Activated T-cell treated with anti-CD3 and anti-CD28 coated beads, Interleukin-2, amount 50 U/mL, for 72 hours (primary cell): ENCODE results near the gene OSBPL7. TPM values are rescaled to one million over a fixed set of nuclear protein-coding genes. Genes with fewer than 3 reads are reported as not detected.

Experiments used
- ATAC-seq, 2 donors: fragments of 150-1000 bp; cut with Tn5 transposase; replicated peaks in 1 of 2; 2 replicates each; pipeline ENCODE4 v1.10.0; 2021; ENCODE audit warnings: moderate library complexity in 2 of 2, mild to moderate bottlenecking in 1 of 2
- DNase-seq, 2 donors: peaks; one replicate each; pipeline ENCODE4 v3.0.0; 2021 to 2022; ENCODE audit warnings: mixed read lengths in 1 of 2
- H3K27ac Mint-ChIP-seq: one replicate; pipeline ENCODE4 v1.8.0; 2022; ENCODE audit warnings: mild to moderate bottlenecking, moderate library complexity, mixed read lengths
- H3K27me3 Mint-ChIP-seq: one replicate; pipeline ENCODE4 v1.8.0; 2022; ENCODE audit warnings: low read depth, mixed read lengths
- H3K36me3 Mint-ChIP-seq, 2 donors: one replicate each; pipeline ENCODE4 v1.8.0; 2022; ENCODE audit warnings: mixed read lengths in 2 of 2, mild to moderate bottlenecking in 1 of 2; ENCODE audit not compliant: insufficient read depth in 2 of 2
- H3K4me1 Mint-ChIP-seq: one replicate; pipeline ENCODE4 v1.8.0; 2022; ENCODE audit warnings: low read depth, mixed read lengths
- H3K4me3 Mint-ChIP-seq, 2 donors: one replicate each; pipeline ENCODE4 v1.8.0; 2022; ENCODE audit warnings: mild to moderate bottlenecking in 2 of 2, mixed read lengths in 2 of 2, moderate library complexity in 2 of 2
- H3K9me3 Mint-ChIP-seq, 2 donors: one replicate each; pipeline ENCODE4 v1.8.0; 2022; ENCODE audit warnings: mixed read lengths in 2 of 2
- total RNA-seq, 2 donors: library from RNA; stranded (reverse); gene quantifications; one replicate each; pipeline ENCODE4 v1.2.3, GENCODE V29; 2022

OSBPL7 gene
- total RNA-seq, 2 donors from 2014 or later: 23.9 to 24.9 TPM

GRCh38 chr17:47841488-47842291 lies 20.1 kb upstream of the OSBPL7 start:
- H3K27me3 Mint-ChIP-seq: peaks cover 27% of the 10 kb centered on the region
- H3K9me3 Mint-ChIP-seq: no peaks in the 10 kb centered on the region
- peak overlapping the region; percentile 16 for H3K27ac Mint-ChIP-seq
- H3K4me1 Mint-ChIP-seq: peaks cover 38% of the 10 kb centered on the region
- ATAC-seq: no peak
- no peak for DNase-seq
- peaks cover 0 to 1% of the 10 kb centered on the region in 2 donors for H3K36me3 Mint-ChIP-seq
- peak overlapping the region; percentile 90 to 99 for H3K4me3 Mint-ChIP-seq

- no peaks in the 10 kb centered on the region for H3K9me3 Mint-ChIP-seq
- DNase-seq (peak; percentile 93 to 97), ATAC-seq (peak; percentile 92 to 94)
- H3K4me3 Mint-ChIP-seq: peak within 1 kb of the TSS; percentile 90 to 99
- H3K4me1 Mint-ChIP-seq: peaks cover 38% of the 10 kb centered on the region
- H3K36me3 Mint-ChIP-seq: peaks cover 0 to 1% of the 10 kb centered on the region in 2 donors
- peaks cover 19% of the 10 kb centered on the region for H3K27me3 Mint-ChIP-seq
- peak within 1 kb of the TSS; percentile 27 for H3K27ac Mint-ChIP-seq
Measured at GRCh38 chr17:47840742-47841487, 19.3 kb upstream of the OSBPL7 start, which contains the start of gene SCRN2. Gene SCRN2 (minus strand): TSS chr17:47841273. CDS start chr17:47840843, 430 bp downstream.

GRCh38 chr17:47840001-47840741 lies 18.6 kb upstream of the OSBPL7 start:
- Mint-ChIP-seq H3K36me3 (peaks cover 0 to 1% of the 10 kb centered on the region in 2 donors), H3K27me3 (peaks cover 12% of the 10 kb centered on the region), H3K4me1 (peaks cover 44% of the 10 kb centered on the region), H3K9me3 (no peaks in the 10 kb centered on the region), H3K27ac (peak overlapping the region; percentile 27), H3K4me3 (peak overlapping the region; percentile 90 to 99)
- ATAC-seq (no peak), DNase-seq (no peak)

DNA sequence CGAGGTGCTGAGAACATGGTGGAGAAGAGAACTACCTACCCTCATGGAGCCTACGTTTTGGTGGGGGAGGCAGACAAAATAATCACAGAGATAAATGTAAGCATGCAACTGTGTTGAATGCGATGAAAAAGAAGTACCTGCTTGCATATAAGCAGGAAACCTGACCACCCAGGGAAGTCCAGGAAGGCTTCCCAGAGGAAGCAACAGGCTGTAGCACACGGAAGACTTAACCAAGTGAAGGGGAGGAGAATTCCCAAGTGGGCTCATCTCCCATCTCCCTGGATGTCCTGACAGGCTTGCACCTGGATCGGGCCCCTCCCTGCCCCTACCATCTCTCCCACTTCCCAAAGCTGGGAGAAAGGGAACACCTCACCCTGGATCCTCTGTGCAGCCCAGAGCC lies 17.5 kb upstream of the OSBPL7 start:
- DNase-seq (no peak), ATAC-seq (no peak)
- H3K4me3 Mint-ChIP-seq: no peak overlapping the region
- H3K27ac Mint-ChIP-seq: no peak overlapping the region
- no peaks in the 10 kb centered on the region for H3K9me3 Mint-ChIP-seq
- H3K36me3 Mint-ChIP-seq: peaks cover 0 to 1% of the 10 kb centered on the region in 2 donors
- H3K4me1 Mint-ChIP-seq: peaks cover 55% of the 10 kb centered on the region
- peaks cover 1% of the 10 kb centered on the region for H3K27me3 Mint-ChIP-seq

DNA sequence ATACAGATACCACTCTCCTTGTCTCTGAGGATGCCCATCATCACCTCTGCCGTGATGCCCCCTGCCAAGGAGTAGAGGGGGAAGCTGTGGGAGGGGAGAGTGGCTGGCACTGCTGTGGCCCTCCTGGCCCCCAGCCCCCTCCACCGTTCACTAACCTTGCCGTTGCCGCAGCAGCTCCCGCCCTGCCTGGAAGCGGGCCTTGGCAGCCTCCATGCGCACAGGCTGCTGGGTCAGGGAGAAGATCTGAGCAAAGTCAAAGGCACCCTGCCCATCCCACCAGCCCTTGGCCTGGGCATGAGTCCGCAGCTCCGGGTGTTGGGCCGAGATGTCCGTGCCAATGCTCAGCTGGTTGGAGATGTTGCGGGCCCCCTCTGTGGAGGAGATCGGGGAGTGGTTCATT lies 17.0 kb upstream of the OSBPL7 start:
- H3K36me3 Mint-ChIP-seq: peaks cover 0 to 1% of the 10 kb centered on the region in 2 donors
- H3K27ac Mint-ChIP-seq: no peak overlapping the region
- no peaks in the 10 kb centered on the region for H3K27me3 Mint-ChIP-seq
- H3K4me3 Mint-ChIP-seq: no peak overlapping the region
- H3K4me1 Mint-ChIP-seq: peaks cover 60% of the 10 kb centered on the region
- H3K9me3 Mint-ChIP-seq: no peaks in the 10 kb centered on the region
- ATAC-seq (no peak), DNase-seq (no peak)

DNA sequence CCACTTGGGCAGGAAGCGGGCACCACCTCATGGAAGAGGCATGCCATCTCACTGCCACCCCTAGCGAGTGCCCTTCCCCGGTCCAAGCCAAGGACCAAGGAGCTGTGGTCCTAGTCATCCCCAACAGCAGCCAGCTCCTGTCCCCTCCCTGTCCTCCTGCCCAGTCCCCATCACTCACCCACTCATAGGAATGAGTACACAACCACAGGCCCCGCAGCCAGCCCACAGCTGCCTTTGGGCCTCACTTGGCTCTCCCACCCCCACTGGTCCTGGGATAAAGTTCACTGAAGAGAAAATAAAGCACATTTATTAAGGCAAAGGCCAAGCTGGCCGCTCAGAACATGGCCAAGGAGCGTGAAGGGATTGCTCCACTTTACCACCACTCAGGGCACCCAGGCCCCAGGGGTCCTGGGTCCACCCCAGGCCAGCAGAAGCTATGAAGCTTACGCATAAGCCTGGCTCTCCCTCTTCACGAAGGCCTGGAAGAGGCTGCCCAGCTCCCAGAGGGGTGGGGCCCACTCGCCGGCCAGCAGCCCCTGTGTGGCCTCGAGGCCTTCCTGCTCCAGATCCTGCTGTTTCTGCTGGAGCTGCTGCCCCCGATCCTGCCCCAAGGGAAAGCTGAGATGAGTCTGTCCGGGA lies 15.9 kb upstream of the OSBPL7 start:
- ATAC-seq (no peak), DNase-seq (no peak)
- Mint-ChIP-seq H3K9me3 (no peaks in the 10 kb centered on the region), H3K36me3 (peaks cover 0 to 1% of the 10 kb centered on the region in 2 donors), H3K4me3 (no peak overlapping the region), H3K27ac (no peak overlapping the region), H3K4me1 (peaks cover 51% of the 10 kb centered on the region), H3K27me3 (no peaks in the 10 kb centered on the region)

- no peaks in the 10 kb centered on the region for H3K27me3 Mint-ChIP-seq
- no peaks in the 10 kb centered on the region for H3K9me3 Mint-ChIP-seq
- no peak for DNase-seq
- ATAC-seq: no peak
- H3K4me1 Mint-ChIP-seq: peaks cover 51% of the 10 kb centered on the region
- no peak overlapping the region for H3K4me3 Mint-ChIP-seq
- no peak overlapping the region for H3K27ac Mint-ChIP-seq
- H3K36me3 Mint-ChIP-seq: peaks cover 0 to 1% of the 10 kb centered on the region in 2 donors
Measured at GRCh38 chr17:47836601-47837000, 15.0 kb upstream of the OSBPL7 start.

DNA sequence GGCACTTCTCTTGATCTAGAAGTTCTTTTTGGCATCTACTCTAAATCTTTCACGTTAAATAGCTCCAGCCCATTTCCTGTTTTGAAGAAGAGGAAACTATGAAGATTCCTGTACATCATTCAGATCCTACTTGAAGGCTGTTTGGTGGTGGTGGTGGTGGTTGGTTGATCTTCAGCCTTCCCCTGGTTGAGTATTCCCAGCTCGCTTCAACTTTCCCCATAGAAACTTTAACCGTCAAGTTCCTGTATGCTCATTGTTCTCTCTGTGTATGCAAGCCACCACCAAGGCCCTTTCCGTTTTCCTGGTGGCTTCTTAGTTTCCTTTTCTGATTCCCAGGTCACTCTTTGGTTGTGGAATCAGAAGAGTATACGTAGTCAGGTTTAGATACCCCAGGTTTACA lies 13.2 kb upstream of the OSBPL7 start:
- no peak for DNase-seq
- no peaks in the 10 kb centered on the region for H3K27me3 Mint-ChIP-seq
- no peak overlapping the region for H3K27ac Mint-ChIP-seq
- H3K4me3 Mint-ChIP-seq: no peak overlapping the region
- peaks cover 54% of the 10 kb centered on the region for H3K4me1 Mint-ChIP-seq
- H3K36me3 Mint-ChIP-seq: no peaks in the 10 kb centered on the region
- ATAC-seq: no peak
- no peaks in the 10 kb centered on the region for H3K9me3 Mint-ChIP-seq

DNA sequence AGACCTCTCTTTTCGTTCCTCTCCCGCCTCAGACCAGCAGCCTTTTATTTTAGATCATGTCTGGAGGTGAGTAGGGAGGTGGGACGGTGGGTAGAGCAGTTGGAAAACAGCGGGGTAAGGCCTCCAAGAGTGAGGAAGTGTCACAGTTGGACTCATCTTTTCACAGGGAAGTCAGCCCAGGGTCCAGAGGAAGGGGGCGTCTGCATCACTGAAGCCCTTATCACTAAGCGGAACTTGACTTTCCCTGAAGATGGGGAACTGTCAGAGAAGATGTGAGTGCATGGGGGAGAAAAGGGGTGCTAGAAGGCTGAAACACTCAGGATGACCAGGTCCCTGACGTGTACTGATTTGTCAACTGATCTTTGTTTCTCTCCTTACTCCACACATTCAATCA lies 10.3 kb upstream of the OSBPL7 start:
- Mint-ChIP-seq H3K4me3 (peak overlapping the region; percentile 93 to 96), H3K4me1 (peaks cover 63% of the 10 kb centered on the region), H3K9me3 (no peaks in the 10 kb centered on the region), H3K27me3 (no peaks in the 10 kb centered on the region), H3K27ac (no peak overlapping the region), H3K36me3 (peaks cover 2 to 4% of the 10 kb centered on the region in 2 donors)
- DNase-seq: no peak
- peak in 1 of 2 donors; percentile 5 for ATAC-seq

DNA sequence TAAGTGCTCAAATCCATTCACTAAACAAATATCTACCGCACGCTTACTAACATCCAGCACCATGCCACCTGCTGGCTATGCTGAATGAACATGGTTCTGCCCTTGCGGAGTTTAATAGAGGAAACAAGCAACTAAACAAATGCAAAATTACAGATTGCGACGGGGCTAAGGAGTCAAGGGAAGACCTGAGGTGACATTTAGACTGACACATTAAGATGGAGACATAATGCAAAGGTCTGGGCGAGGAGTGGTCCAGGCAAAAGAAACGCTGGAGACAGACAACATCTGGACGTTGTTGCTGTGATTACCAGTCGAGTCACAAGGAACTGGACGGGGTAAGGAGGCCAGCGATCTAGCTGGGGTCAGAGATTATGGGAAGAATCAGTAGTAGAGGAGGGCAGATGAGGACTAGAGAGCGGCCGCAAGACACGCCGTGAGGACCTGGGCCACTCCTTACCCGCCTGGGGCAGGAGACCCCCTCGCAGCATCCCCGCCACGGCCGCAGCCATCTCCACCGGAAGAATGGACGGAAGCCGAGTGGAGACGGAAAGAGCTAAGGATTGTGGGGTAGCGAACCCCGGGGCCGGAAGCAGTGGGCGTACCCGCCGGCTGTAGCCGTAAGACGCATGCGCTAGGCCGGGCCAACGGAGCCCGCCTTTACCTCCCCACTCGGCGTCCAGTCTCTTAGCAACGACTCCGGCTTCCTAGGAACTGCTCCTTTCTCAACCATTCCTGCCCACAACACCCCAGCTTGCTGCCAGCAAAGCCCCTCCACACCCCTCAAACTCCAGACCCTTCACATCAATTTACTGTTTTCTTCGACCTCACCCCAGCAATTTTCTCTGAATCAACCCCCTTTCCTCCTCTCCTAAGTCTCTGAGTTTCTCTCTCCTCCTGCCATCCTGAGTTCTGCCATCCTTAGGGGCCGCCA lies 9.7 kb upstream of the OSBPL7 start, which contains the start of the genes LRRC46 and MRPL10:
Gene LRRC46 (plus strand): TSS at position 668 of the 931 bp plus-strand sequence. CDS start 320 bp downstream, outside the sequence.
Gene MRPL10 (minus strand): TSS at position 539 of the 931 bp plus-strand sequence. CDS start 30 bp downstream, at position 509.
- Mint-ChIP-seq H3K4me1 (peaks cover 63% of the 10 kb centered on the region), H3K27ac (peak within 1 kb of the TSS; percentile 94), H3K4me3 (peak within 1 kb of the TSS; percentile 93 to 96), H3K9me3 (no peaks in the 10 kb centered on the region), H3K27me3 (no peaks in the 10 kb centered on the region), H3K36me3 (peaks cover 7 to 8% of the 10 kb centered on the region in 2 donors)
- peak; percentile 90 to 94 for ATAC-seq
- DNase-seq: peak; percentile 94

DNA sequence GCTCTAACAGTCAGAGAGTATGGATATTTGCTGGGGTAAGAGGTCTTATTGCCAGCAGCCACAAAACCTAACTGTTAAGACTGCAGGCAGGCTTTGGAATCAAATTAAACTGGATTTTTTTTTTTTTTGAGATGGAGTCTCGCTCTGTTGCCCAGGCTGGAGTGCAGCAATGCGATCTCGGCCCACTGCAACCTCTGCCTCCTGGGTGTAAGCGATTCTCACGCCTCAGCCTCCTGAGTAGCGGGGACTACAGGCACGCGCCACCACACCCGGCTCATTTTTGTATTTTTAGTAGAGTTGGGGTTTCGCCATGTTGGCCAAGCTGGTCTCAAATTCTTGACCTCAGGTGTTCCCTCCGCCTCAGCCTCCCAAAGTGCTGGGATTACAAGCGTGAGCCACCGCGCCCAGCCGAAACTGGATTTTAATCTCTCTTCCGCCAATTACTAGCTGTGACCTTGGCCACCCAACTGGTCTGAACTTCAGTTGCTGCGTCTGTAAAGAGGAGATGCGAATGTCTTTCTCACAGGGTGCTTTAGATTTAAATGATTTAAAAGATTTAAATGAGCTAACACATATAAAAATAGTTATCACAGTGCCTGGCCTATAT lies 8.9 kb upstream of the OSBPL7 start:
- no peaks in the 10 kb centered on the region for H3K9me3 Mint-ChIP-seq
- ATAC-seq (no peak), DNase-seq (no peak)
- H3K4me3 Mint-ChIP-seq: peak overlapping the region; percentile 93 to 96
- H3K4me1 Mint-ChIP-seq: peaks cover 60% of the 10 kb centered on the region
- no peaks in the 10 kb centered on the region for H3K27me3 Mint-ChIP-seq
- H3K27ac Mint-ChIP-seq: peak overlapping the region; percentile 94
- H3K36me3 Mint-ChIP-seq: peaks cover 9 to 12% of the 10 kb centered on the region in 2 donors
